Effector memory CD4-positive, alpha-beta T cell (primary cell): ENCODE measurements around the gene MARCHF2.
A peak's percentile ranks its signal among the peaks of the same experiment; 100 is the strongest.

Experiments used
- DNase-seq, 3 donors: peaks; one replicate each; pipeline ENCODE4 v3.0.0-alpha.2; 2020
- H3K27ac ChIP-seq: 2 replicates; pipeline ENCODE4 v1.7.0; 2013; ENCODE audit warnings: mild to moderate bottlenecking, low read length, moderate library complexity; ENCODE audit not compliant: insufficient read depth, poor library complexity, severe bottlenecking
- H3K27me3 ChIP-seq: replicated peaks from 2 replicates; pipeline ENCODE4 v1.7.0; 2013; ENCODE audit warnings: mild to moderate bottlenecking, low read length; ENCODE audit not compliant: insufficient read depth, control insufficient read depth, poor library complexity, severe bottlenecking
- H3K36me3 ChIP-seq: 2 replicates; pipeline ENCODE4 v1.7.0; 2013; ENCODE audit warnings: mild to moderate bottlenecking, low read length, moderate library complexity; ENCODE audit not compliant: control insufficient read depth, insufficient read depth
- H3K4me1 ChIP-seq: 2 replicates; pipeline ENCODE4 v1.7.0; 2013; ENCODE audit warnings: low read length, mild to moderate bottlenecking; ENCODE audit not compliant: control insufficient read depth, insufficient read depth, poor library complexity, severe bottlenecking
- H3K4me3 ChIP-seq: 2 replicates; pipeline ENCODE4 v1.7.0; 2013; ENCODE audit warnings: low read length, low read depth, mild to moderate bottlenecking; ENCODE audit not compliant: insufficient read depth, poor library complexity, severe bottlenecking
- H3K9me3 ChIP-seq: 2 replicates; pipeline ENCODE4 v1.7.0; 2013; ENCODE audit warnings: mild to moderate bottlenecking, low read length, moderate library complexity; ENCODE audit not compliant: control insufficient read depth

The MARCHF2 gene

GRCh38 chr19:8396563-8397203, 16.4 kb upstream of the MARCHF2 start:
- Histone ChIP-seq H3K36me3 (peaks cover 17% of the 10 kb centered on the region), H3K4me3 (no peak overlapping the region), H3K4me1 (peaks cover 3% of the 10 kb centered on the region), H3K27ac (no peak overlapping the region), H3K9me3 (no peaks in the 10 kb centered on the region), H3K27me3 (no peaks in the 10 kb centered on the region)
- DNase-seq, result peak; percentile 58 to 66 (median 64)

- DNase-seq, result no peak
- H3K4me3 ChIP-seq, result no peak overlapping the region
- peaks cover 23% of the 10 kb centered on the region for H3K36me3 ChIP-seq
- H3K27me3 ChIP-seq, result no peaks in the 10 kb centered on the region
- H3K27ac ChIP-seq, result no peak overlapping the region
- H3K4me1 ChIP-seq, result no peaks in the 10 kb centered on the region
- H3K9me3 ChIP-seq, result no peaks in the 10 kb centered on the region
Measured at GRCh38 chr19:8397271-8397670, 15.8 kb upstream of the MARCHF2 start.

GRCh38 chr19:8397746-8398310, 15.3 kb upstream of the MARCHF2 start:
- H3K27ac ChIP-seq, result no peak overlapping the region
- no peaks in the 10 kb centered on the region for H3K27me3 ChIP-seq
- H3K4me3 ChIP-seq, result no peak overlapping the region
- no peaks in the 10 kb centered on the region for H3K4me1 ChIP-seq
- no peaks in the 10 kb centered on the region for H3K9me3 ChIP-seq
- peaks cover 28% of the 10 kb centered on the region for H3K36me3 ChIP-seq
- no peak for DNase-seq

- no peaks in the 10 kb centered on the region for H3K4me1 ChIP-seq
- H3K27ac ChIP-seq, result no peak overlapping the region
- peaks cover 33% of the 10 kb centered on the region for H3K36me3 ChIP-seq
- DNase-seq, result no peak
- no peaks in the 10 kb centered on the region for H3K9me3 ChIP-seq
- H3K4me3 ChIP-seq, result no peak overlapping the region
- no peaks in the 10 kb centered on the region for H3K27me3 ChIP-seq
Measured at GRCh38 chr19:8398311-8398771, 14.8 kb upstream of the MARCHF2 start.

GRCh38 chr19:8399681-8400188, 13.4 kb upstream of the MARCHF2 start:
- no peak overlapping the region for H3K4me3 ChIP-seq
- no peak for DNase-seq
- no peak overlapping the region for H3K27ac ChIP-seq
- no peaks in the 10 kb centered on the region for H3K27me3 ChIP-seq
- peaks cover 47% of the 10 kb centered on the region for H3K36me3 ChIP-seq
- no peaks in the 10 kb centered on the region for H3K9me3 ChIP-seq
- no peaks in the 10 kb centered on the region for H3K4me1 ChIP-seq

GRCh38 chr19:8401981-8402411, 11.1 kb upstream of the MARCHF2 start:
- DNase-seq, result no peak
- Histone ChIP-seq H3K27ac (no peak overlapping the region), H3K36me3 (peaks cover 46% of the 10 kb centered on the region), H3K4me3 (no peak overlapping the region), H3K9me3 (no peaks in the 10 kb centered on the region), H3K4me1 (no peaks in the 10 kb centered on the region), H3K27me3 (no peaks in the 10 kb centered on the region)

GRCh38 chr19:8403098-8403819, 9.8 kb upstream of the MARCHF2 start:
- H3K27me3 ChIP-seq, result no peaks in the 10 kb centered on the region
- DNase-seq, result no peak
- peaks cover 46% of the 10 kb centered on the region for H3K36me3 ChIP-seq
- no peak overlapping the region for H3K4me3 ChIP-seq
- H3K4me1 ChIP-seq, result no peaks in the 10 kb centered on the region
- H3K27ac ChIP-seq, result no peak overlapping the region
- H3K9me3 ChIP-seq, result no peaks in the 10 kb centered on the region

- Histone ChIP-seq H3K4me1 (no peaks in the 10 kb centered on the region), H3K27ac (no peak overlapping the region), H3K9me3 (no peaks in the 10 kb centered on the region), H3K36me3 (peaks cover 46% of the 10 kb centered on the region), H3K4me3 (no peak overlapping the region), H3K27me3 (no peaks in the 10 kb centered on the region)
- no peak for DNase-seq
Measured at GRCh38 chr19:8403820-8404109, 9.3 kb upstream of the MARCHF2 start.

- peaks cover 43% of the 10 kb centered on the region for H3K36me3 ChIP-seq
- no peak for DNase-seq
- H3K27ac ChIP-seq, result no peak overlapping the region
- H3K4me1 ChIP-seq, result no peaks in the 10 kb centered on the region
- H3K27me3 ChIP-seq, result no peaks in the 10 kb centered on the region
- H3K9me3 ChIP-seq, result no peaks in the 10 kb centered on the region
- H3K4me3 ChIP-seq, result no peak overlapping the region
Measured at GRCh38 chr19:8404391-8405151, 8.5 kb upstream of the MARCHF2 start.
